Cerebellar nuclear complex (tissue), 1 donor: ENCODE measurements around the gene SEC24C.
"Not testable (repeated sequence)": the region's sequence is repeated elsewhere in the genome, so short reads cannot be mapped to it uniquely, and the experiment has no call there.

ENCODE experiments used
- DNase-seq, 2 experiments: peaks; one replicate each; lab custom pipeline; 2025; lab: John Stamatoyannopoulos, UW

The SEC24C gene

GRCh38 chr10:73773152-73773879, 29.1 kb downstream of the SEC24C start:
- no peak for DNase-seq

- no peak for DNase-seq
These were observed 30.5 kb downstream of the SEC24C start for GRCh38 chr10:73774637-73775036.

- no peak for DNase-seq
These were observed 34.8 kb downstream of the SEC24C start for GRCh38 chr10:73779018-73779417.

- no peak for DNase-seq
These were observed 35.5 kb downstream of the SEC24C start for GRCh38 chr10:73779539-73780197.

- no peak for DNase-seq
These were observed 36.1 kb downstream of the SEC24C start for GRCh38 chr10:73780301-73780700.

GRCh38 chr10:73780966-73781365, 36.8 kb downstream of the SEC24C start:
- no peak for DNase-seq

- DNase-seq = no peak
These were observed 37.3 kb downstream of the SEC24C start for GRCh38 chr10:73781548-73781878.

- DNase-seq = peak in 1 of 2 experiments; percentile 29
These were observed 37.9 kb downstream of the SEC24C start, which contains the start of gene CHCHD1 for GRCh38 chr10:73781879-73782748. Gene CHCHD1 (plus strand): TSS chr10:73782048. CDS start chr10:73782076, 28 bp downstream.

- no peak for DNase-seq
These were observed 38.5 kb downstream of the SEC24C start for GRCh38 chr10:73782749-73783085.

GRCh38 chr10:73785211-73785720, 41.1 kb downstream of the SEC24C start, which contains the start of gene ZSWIM8:
Gene ZSWIM8 (plus strand): TSS chr10:73785606. CDS start chr10:73785879, 273 bp downstream.
- DNase-seq = peak; percentile 81 to 89

GRCh38 chr10:73785721-73786511, 41.7 kb downstream of the SEC24C start:
- DNase-seq = no peak

- DNase-seq = no peak
These were observed 42.3 kb downstream of the SEC24C start for GRCh38 chr10:73786512-73786885.

- not testable (repeated sequence) for DNase-seq
These were observed 43.0 kb downstream of the SEC24C start for GRCh38 chr10:73787031-73787800.

- DNase-seq = no peak
These were observed 44.9 kb downstream of the SEC24C start for GRCh38 chr10:73788864-73789658.

- DNase-seq = no peak
These were observed 45.5 kb downstream of the SEC24C start for GRCh38 chr10:73789659-73790055.

- DNase-seq = no peak
These were observed 46.9 kb downstream of the SEC24C start for GRCh38 chr10:73790886-73791625.

GRCh38 chr10:73791871-73792400, 47.8 kb downstream of the SEC24C start:
- DNase-seq = no peak

- no peak for DNase-seq
These were observed 49.3 kb downstream of the SEC24C start for GRCh38 chr10:73793456-73793855.

- not testable (repeated sequence) for DNase-seq
These were observed 51.3 kb downstream of the SEC24C start for GRCh38 chr10:73795491-73795890.
